B cell (primary cell): ENCODE data around the gene NSF. TPM values are rescaled to one million over a fixed set of nuclear protein-coding genes. Genes with fewer than 3 reads are reported as not detected.

Source experiments
- ATAC-seq: fragments of 200-7000 bp; cut with Tn5 transposase; one replicate; pipeline ENCODE4 v1.10.0; 2021; ENCODE audit warnings: low read depth, mild to moderate bottlenecking, moderate number of reproducible peaks, moderate library complexity
- CTCF ChIA-PET: fragments of 350-600 bp; sonication (Branson Sonifier 250); formaldehyde crosslinking; loops from one replicate; lab custom pipeline; 2021; ENCODE audit warnings: antibody characterized with exemption, inconsistent platforms; lab: Charles Lee
- POLR2A ChIA-PET: fragments of 350-600 bp; sonication (Branson Sonifier 250); formaldehyde crosslinking; loops from one replicate; lab custom pipeline; 2021; ENCODE audit warnings: antibody characterized with exemption; lab: Charles Lee
- DNase-seq: peaks from one replicate; pipeline ENCODE4 v3.0.0; 2013
- H2AFZ ChIP-seq: 2 replicates; pipeline ENCODE4 v1.6.1; 2012; ENCODE audit warnings: mild to moderate bottlenecking, low read depth, low read length; ENCODE audit not compliant: insufficient read depth, poor library complexity, severe bottlenecking
- H3K27ac ChIP-seq, 2 donors: 1 replicate in 1 of 2; 2 replicates in 1 of 2; pipeline ENCODE4 v1.5.1; 2012 to 2013; ENCODE audit warnings: low read length in 2 of 2, mild to moderate bottlenecking in 2 of 2, moderate library complexity in 1 of 2
- H3K27me3 ChIP-seq, 4 experiments: fragments of 200-600 bp in 1 of 4; sonication (generic) in 1 of 4; replicated peaks in 1 of 4; 1 replicate in 2 of 4; 2 replicates in 2 of 4; pipeline versions ENCODE4 v1.6.1 to v1.7.0; 2013 to 2016; ENCODE audit warnings: low read length in 3 of 4, mild to moderate bottlenecking in 2 of 4, mixed read lengths in 1 of 4, moderate library complexity in 1 of 4; ENCODE audit not compliant: insufficient read depth in 4 of 4, control insufficient read depth in 3 of 4; ENCODE audit errors: control extremely low read depth in 1 of 4
- H3K36me3 ChIP-seq, 2 experiments: replicated peaks in 1 of 2; 1 replicate in 1 of 2; 2 replicates in 1 of 2; pipeline versions ENCODE4 v1.6.1 to v1.7.1; 2013; ENCODE audit warnings: low read length in 1 of 2; ENCODE audit not compliant: insufficient read depth in 2 of 2, control insufficient read depth in 1 of 2; ENCODE audit errors: control extremely low read depth in 1 of 2, extremely low read depth in 1 of 2
- H3K4me1 ChIP-seq, 2 donors: fragments of 200-600 bp in 1 of 2; sonication (generic) in 1 of 2; 1 replicate in 1 of 2; 2 replicates in 1 of 2; pipeline versions ENCODE4 v1.5.1 to v1.6.1; 2013 to 2017; ENCODE audit warnings: low read length in 2 of 2; ENCODE audit not compliant: control insufficient read depth in 2 of 2, insufficient read depth in 2 of 2
- H3K4me2 ChIP-seq: replicated peaks from 2 replicates; pipeline ENCODE3; 2012; ENCODE audit warnings: mild to moderate bottlenecking, low read depth, low read length; ENCODE audit not compliant: poor library complexity, severe bottlenecking
- H3K4me3 ChIP-seq, 5 experiments: fragments of 200-600 bp in 1 of 5; sonication (generic) in 1 of 5; 1 replicate in 3 of 5; 2 replicates in 2 of 5; pipeline versions ENCODE4 v1.5.1 to v1.7.0; 2011 to 2016; ENCODE audit warnings: low read length in 4 of 5, mild to moderate bottlenecking in 4 of 5, low read depth in 2 of 5, control low read depth in 1 of 5, moderate library complexity in 1 of 5; ENCODE audit not compliant: insufficient read depth in 1 of 5; ENCODE audit errors: control extremely low read depth in 1 of 5, extremely low read depth in 1 of 5
- H3K79me2 ChIP-seq: fragments of 200-600 bp; sonication (generic); one replicate; pipeline ENCODE4 v1.6.0; 2016; ENCODE audit warnings: low read length; ENCODE audit not compliant: control insufficient read depth, insufficient read depth
- H3K9ac ChIP-seq: fragments of 200-600 bp; sonication (generic); 2 replicates; pipeline ENCODE4 v1.6.1; 2017; ENCODE audit warnings: mild to moderate bottlenecking, low read length, moderate library complexity
- H3K9me3 ChIP-seq, 3 donors: one replicate each; pipeline versions ENCODE4 v1.6.1 to v1.7.1; 2013; ENCODE audit warnings: low read length in 2 of 3; ENCODE audit not compliant: control insufficient read depth in 2 of 3, insufficient read depth in 1 of 3; ENCODE audit errors: control extremely low read depth in 1 of 3
- H4K20me1 ChIP-seq: 2 replicates; pipeline ENCODE4 v1.6.0; 2012; ENCODE audit warnings: mild to moderate bottlenecking, low read length; ENCODE audit not compliant: insufficient read depth, control insufficient read depth, poor library complexity, severe bottlenecking
- H3K27ac Mint-ChIP-seq: one replicate; pipeline ENCODE4 v1.8.0; 2021; ENCODE audit warnings: mixed read lengths
- H3K27me3 Mint-ChIP-seq: one replicate; pipeline ENCODE4 v1.8.0; 2021; ENCODE audit warnings: mixed read lengths
- H3K4me1 Mint-ChIP-seq: one replicate; pipeline ENCODE4 v1.8.0; 2021; ENCODE audit warnings: mixed read lengths
- H3K4me3 Mint-ChIP-seq: one replicate; pipeline ENCODE4 v1.8.0; 2021; ENCODE audit warnings: mixed read lengths
- H3K9me3 Mint-ChIP-seq: one replicate; pipeline ENCODE4 v1.8.0; 2022; ENCODE audit warnings: mixed read lengths; ENCODE audit not compliant: insufficient read depth
- CTCF ChIP-seq: fragments of 200-600 bp; IDR thresholded peaks from one replicate; pipeline ENCODE4 v1.8.0; 2022; ENCODE audit warnings: antibody characterized with exemption, mild to moderate bottlenecking
- EZH2 ChIP-seq: IDR thresholded peaks from 2 replicates; pipeline ENCODE4 v1.6.1; 2012; ENCODE audit warnings: borderline replicate concordance, low read depth, mild to moderate bottlenecking, moderate library complexity, low read length; ENCODE audit not compliant: insufficient read depth, poor library complexity, severe bottlenecking
- WGBS: methylation state at CpG from one replicate; pipeline ENCODE4 v1.1.5; 2013; ENCODE audit warnings: missing lambda C conversion rate; ENCODE audit not compliant: insufficient coverage; 5-methylcytosine and 5-hydroxymethylcytosine counted together
- intact Hi-C: fragments of 100-400 bp; cut with micrococcal nuclease; formaldehyde crosslinking; loops from one replicate; pipeline ENCODE4 v1.10.0; 2022
- polyA plus RNA-seq: library from polyadenylated mRNA; depleted of rRNA; stranded (reverse); fragments of >200 nt; gene quantifications from 2 replicates; pipeline ENCODE4 v1.2.3, GENCODE V29; 2012
- total RNA-seq, 2 donors: library from RNA; stranded (reverse); fragments of 120-200 nt in 1 of 2; gene quantifications; 1 replicate in 1 of 2; 2 replicates in 1 of 2; pipeline versions ENCODE4 v1.2.3 to v1.2.4, GENCODE V29; 2013 to 2022

Gene NSF
- total and polyA plus RNA-seq, 2 donors (not counting 1 experiment from before 2014, with no cell fraction given): 10.9 to 91.0 TPM

- no peaks in the 10 kb centered on the region for H4K20me1 ChIP-seq
- H3K4me1 Mint-ChIP-seq: peaks cover 14% of the 10 kb centered on the region
- H3K27me3 ChIP-seq: peaks cover 0 to 17% (median 0%) of the 10 kb centered on the region in 4 experiments
- H3K79me2 ChIP-seq: no peaks in the 10 kb centered on the region
- H3K9ac ChIP-seq: no peak overlapping the region
- ChIA-PET POLR2A (no interaction called here), CTCF (no interaction called here)
- TF ChIP-seq CTCF (no peak), EZH2 (no peak)
- intact Hi-C loops: no loop called here
- peaks cover 0 to 4% (median 0%) of the 10 kb centered on the region in 3 donors for H3K9me3 ChIP-seq
- H3K9me3 Mint-ChIP-seq: no peaks in the 10 kb centered on the region
- no peak overlapping the region for H2AFZ ChIP-seq
- H3K4me2 ChIP-seq: no peak overlapping the region
- ATAC-seq (no peak), DNase-seq (no peak)
- WGBS: 91% methylated on average over 17 of the region's 21 CpGs
- peaks cover 0 to 5% of the 10 kb centered on the region in 2 experiments for H3K36me3 ChIP-seq
- H3K27ac ChIP-seq: no peak overlapping the region
- no peaks in the 10 kb centered on the region for H3K27me3 Mint-ChIP-seq
- no peak overlapping the region for H3K4me3 Mint-ChIP-seq
- peaks cover 12 to 18% of the 10 kb centered on the region in 2 donors for H3K4me1 ChIP-seq
- no peak overlapping the region for H3K27ac Mint-ChIP-seq
- H3K4me3 ChIP-seq: no peak overlapping the region
These were observed 176.3 kb downstream of the NSF start for GRCh38 chr17:46766493-46767491.

- no peaks in the 10 kb centered on the region for H3K27me3 Mint-ChIP-seq
- peaks cover 27% of the 10 kb centered on the region for H3K4me1 Mint-ChIP-seq
- Histone ChIP-seq H3K9ac (no peak overlapping the region), H3K4me1 (peaks cover 25 to 34% of the 10 kb centered on the region in 2 donors), H3K4me2 (no peak overlapping the region), H3K79me2 (no peaks in the 10 kb centered on the region), H4K20me1 (no peaks in the 10 kb centered on the region), H3K4me3 (no peak overlapping the region), H3K9me3 (peaks cover 0 to 4% (median 0%) of the 10 kb centered on the region in 3 donors), H2AFZ (no peak overlapping the region), H3K27me3 (peaks cover 0 to 22% (median 0%) of the 10 kb centered on the region in 4 experiments), H3K27ac (no peak overlapping the region), H3K36me3 (peaks cover 0 to 1% of the 10 kb centered on the region in 2 experiments)
- intact Hi-C loops: no loop called here
- DNase-seq: no peak
- no peak overlapping the region for H3K4me3 Mint-ChIP-seq
- no peak for ATAC-seq
- WGBS: 99% methylated on average over 10 of the region's 15 CpGs
- POLR2A ChIA-PET: interaction anchor here (0.7 kb wide), 1 partner anchor 394 kb away, joined by 5 read pairs; no protein-coding TSS in a partner anchor
- H3K9me3 Mint-ChIP-seq: no peaks in the 10 kb centered on the region
- no peak overlapping the region for H3K27ac Mint-ChIP-seq
- CTCF ChIA-PET: no interaction called here
- TF ChIP-seq CTCF: no peak
- no peak for TF ChIP-seq EZH2
These were observed 178.0 kb downstream of the NSF start for GRCh38 chr17:46768540-46768870.
